HEK293 (cell line): ENCODE data around the gene CDC37L1.

ENCODE experiments used
- CTCF ChIA-PET: fragments of 350-600 bp; formaldehyde crosslinking; extraction: SDS; loops from one replicate; lab custom pipeline; 2021; ENCODE audit warnings: antibody characterized with exemption; lab: Yijun Ruan, JAX
- POLR2A ChIA-PET: fragments of 300-600 bp; formaldehyde crosslinking; extraction: SDS; loops from one replicate; lab custom pipeline; 2020; ENCODE audit warnings: antibody characterized with exemption, inconsistent platforms; lab: Yijun Ruan, JAX
- H3K27ac ChIP-seq: fragments of 200-500 bp; sonication (Bioruptor generic); 2 replicates; pipeline ENCODE4 v1.5.1; 2014; ENCODE audit warnings: low read depth, low read length, control low read depth, inconsistent platforms; ENCODE audit errors: extremely low read depth
- H3K36me3 ChIP-seq, 2 experiments: fragments of 200-500 bp in 1 of 2; sonication (Bioruptor generic) in 1 of 2; 1 replicate in 1 of 2; 2 replicates in 1 of 2; pipeline ENCODE4 v1.5.1; 2014 to 2017; ENCODE audit warnings: inconsistent platforms in 2 of 2, low read length in 2 of 2; ENCODE audit not compliant: control insufficient read depth in 2 of 2, insufficient read depth in 1 of 2
- H3K4me1 ChIP-seq: fragments of 200-500 bp; sonication (Bioruptor generic); 2 replicates; pipeline ENCODE4 v1.5.1; 2014; ENCODE audit warnings: mild to moderate bottlenecking, low read length, inconsistent platforms; ENCODE audit not compliant: control insufficient read depth, insufficient read depth
- H3K4me3 ChIP-seq: 2 replicates; pipeline ENCODE4 v1.5.1; 2011; ENCODE audit warnings: low read depth, mild to moderate bottlenecking, control low read depth, low read length, moderate library complexity
- H3K9me3 ChIP-seq: fragments of 200-500 bp; sonication (Bioruptor generic); 2 replicates; pipeline ENCODE4 v1.5.1; 2014; ENCODE audit warnings: low read depth, low read length, inconsistent platforms; ENCODE audit not compliant: control insufficient read depth, insufficient read depth
- ATF2 ChIP-seq: fragments of 450-650 bp; formaldehyde crosslinking; IDR thresholded peaks from 2 replicates; pipeline ENCODE4 v1.5.1; 2016; ENCODE audit warnings: missing biosample characterization, missing genetic modification characterization, low read depth
- KLF16 ChIP-seq: fragments of 450-650 bp; formaldehyde crosslinking; IDR thresholded peaks from 2 replicates; pipeline ENCODE4 v1.5.1; 2017; ENCODE audit warnings: missing biosample characterization, missing genetic modification characterization
- PRDM10 ChIP-seq: fragments of 450-650 bp; formaldehyde crosslinking; IDR thresholded peaks from 2 replicates; pipeline ENCODE4 v1.5.1; 2016; ENCODE audit warnings: missing biosample characterization, missing genetic modification characterization
- YY1 ChIP-seq: fragments of 450-650 bp; formaldehyde crosslinking; IDR thresholded peaks from 2 replicates; pipeline ENCODE4 v1.5.1; 2018; ENCODE audit warnings: missing biosample characterization, missing genetic modification characterization
- ZBTB26 ChIP-seq: fragments of 450-650 bp; formaldehyde crosslinking; optimal IDR thresholded peaks from 2 replicates; pipeline ENCODE3; 2016; ENCODE audit warnings: missing biosample characterization, mild to moderate bottlenecking, missing genetic modification characterization
- ZNF155 ChIP-seq: fragments of 450-650 bp; formaldehyde crosslinking; IDR thresholded peaks from 2 replicates; pipeline ENCODE4 v1.5.1; 2016; ENCODE audit warnings: missing biosample characterization, missing genetic modification characterization
- ZNF302 ChIP-seq: fragments of 450-650 bp; formaldehyde crosslinking; IDR thresholded peaks from 2 replicates; pipeline ENCODE4 v1.5.1; 2016; ENCODE audit warnings: missing biosample characterization, missing genetic modification characterization, low read depth
- ZNF335 ChIP-seq: fragments of 450-650 bp; formaldehyde crosslinking; conservative IDR thresholded peaks from 2 replicates; pipeline ENCODE4 v1.5.1; 2016; ENCODE audit warnings: missing biosample characterization, missing genetic modification characterization
- ZNF354C ChIP-seq: fragments of 450-650 bp; formaldehyde crosslinking; IDR thresholded peaks from 2 replicates; pipeline ENCODE4 v1.5.1; 2016; ENCODE audit warnings: missing biosample characterization, missing genetic modification characterization, low read depth, borderline replicate concordance
- ZNF391 ChIP-seq: fragments of 450-650 bp; formaldehyde crosslinking; IDR thresholded peaks from 2 replicates; pipeline ENCODE4 v1.5.1; 2016; ENCODE audit warnings: low read depth, missing biosample characterization, missing genetic modification characterization, borderline replicate concordance
- ZNF549 ChIP-seq: fragments of 450-650 bp; IDR thresholded peaks from 2 replicates; pipeline ENCODE4 v1.5.1; 2018; ENCODE audit warnings: missing biosample characterization, missing genetic modification characterization, mild to moderate bottlenecking, inconsistent platforms, moderate library complexity
- ZNF623 ChIP-seq: fragments of 450-650 bp; formaldehyde crosslinking; IDR thresholded peaks from 2 replicates; pipeline ENCODE4 v1.5.1; 2016; ENCODE audit warnings: missing biosample characterization, missing genetic modification characterization
- ZNF658 ChIP-seq: fragments of 450-650 bp; formaldehyde crosslinking; IDR thresholded peaks from 2 replicates; pipeline ENCODE4; 2016; ENCODE audit warnings: missing biosample characterization, missing genetic modification characterization
- ZNF768 ChIP-seq: fragments of 450-650 bp; formaldehyde crosslinking; IDR thresholded peaks from 2 replicates; pipeline ENCODE4 v1.5.1; 2018; ENCODE audit warnings: missing biosample characterization, mild to moderate bottlenecking, missing genetic modification characterization
- ZSCAN16 ChIP-seq: fragments of 450-650 bp; formaldehyde crosslinking; IDR thresholded peaks from 2 replicates; pipeline ENCODE4 v1.5.1; 2016; ENCODE audit warnings: missing biosample characterization, missing genetic modification characterization
- ZSCAN30 ChIP-seq: fragments of 450-650 bp; IDR thresholded peaks from 2 replicates; pipeline ENCODE4 v1.5.1; 2018; ENCODE audit warnings: missing biosample characterization, mild to moderate bottlenecking, missing genetic modification characterization, moderate library complexity
- TF ChIP-seq, protein P1 (sequence below): fragments of 450-650 bp; formaldehyde crosslinking; IDR thresholded peaks from 2 replicates; pipeline ENCODE4 v1.5.1; 2016; ENCODE audit warnings: missing biosample characterization, missing genetic modification characterization
- TF ChIP-seq, protein P2 (sequence below): fragments of 450-650 bp; formaldehyde crosslinking; IDR thresholded peaks from 2 replicates; pipeline ENCODE4 v1.5.1; 2016; ENCODE audit warnings: missing biosample characterization, missing genetic modification characterization

The CDC37L1 gene

GRCh38 chr9:4674783-4675182 lies 4.6 kb upstream of the CDC37L1 start (continued):
- peak; percentile 41; the same call in 1 of the 2 replicates for TF ChIP-seq ZNF335 (tag by site-specific recombination)
- no peak for TF ChIP-seq ZNF302
- no peak for TF ChIP-seq ZSCAN30 (tag by site-specific recombination)
- TF ChIP-seq ZNF391, result no peak
- no peak for TF ChIP-seq YY1 (tag by site-specific recombination)
- no peak for TF ChIP-seq ZNF155 (tag by site-specific recombination)
- no peak for TF ChIP-seq ZNF354C (tag by site-specific recombination)
- TF ChIP-seq, protein P1, sequence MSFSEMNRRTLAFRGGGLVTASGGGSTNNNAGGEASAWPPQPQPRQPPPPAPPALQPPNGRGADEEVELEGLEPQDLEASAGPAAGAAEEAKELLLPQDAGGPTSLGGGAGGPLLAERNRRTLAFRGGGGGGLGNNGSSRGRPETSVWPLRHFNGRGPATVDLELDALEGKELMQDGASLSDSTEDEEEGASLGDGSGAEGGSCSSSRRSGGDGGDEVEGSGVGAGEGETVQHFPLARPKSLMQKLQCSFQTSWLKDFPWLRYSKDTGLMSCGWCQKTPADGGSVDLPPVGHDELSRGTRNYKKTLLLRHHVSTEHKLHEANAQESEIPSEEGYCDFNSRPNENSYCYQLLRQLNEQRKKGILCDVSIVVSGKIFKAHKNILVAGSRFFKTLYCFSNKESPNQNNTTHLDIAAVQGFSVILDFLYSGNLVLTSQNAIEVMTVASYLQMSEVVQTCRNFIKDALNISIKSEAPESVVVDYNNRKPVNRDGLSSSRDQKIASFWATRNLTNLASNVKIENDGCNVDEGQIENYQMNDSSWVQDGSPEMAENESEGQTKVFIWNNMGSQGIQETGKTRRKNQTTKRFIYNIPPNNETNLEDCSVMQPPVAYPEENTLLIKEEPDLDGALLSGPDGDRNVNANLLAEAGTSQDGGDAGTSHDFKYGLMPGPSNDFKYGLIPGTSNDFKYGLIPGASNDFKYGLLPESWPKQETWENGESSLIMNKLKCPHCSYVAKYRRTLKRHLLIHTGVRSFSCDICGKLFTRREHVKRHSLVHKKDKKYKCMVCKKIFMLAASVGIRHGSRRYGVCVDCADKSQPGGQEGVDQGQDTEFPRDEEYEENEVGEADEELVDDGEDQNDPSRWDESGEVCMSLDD (tag by site-specific recombination), result no peak
- TF ChIP-seq KLF16 (tag by site-specific recombination), result no peak
- TF ChIP-seq ZNF658 (tag by site-specific recombination), result no peak

DNA sequence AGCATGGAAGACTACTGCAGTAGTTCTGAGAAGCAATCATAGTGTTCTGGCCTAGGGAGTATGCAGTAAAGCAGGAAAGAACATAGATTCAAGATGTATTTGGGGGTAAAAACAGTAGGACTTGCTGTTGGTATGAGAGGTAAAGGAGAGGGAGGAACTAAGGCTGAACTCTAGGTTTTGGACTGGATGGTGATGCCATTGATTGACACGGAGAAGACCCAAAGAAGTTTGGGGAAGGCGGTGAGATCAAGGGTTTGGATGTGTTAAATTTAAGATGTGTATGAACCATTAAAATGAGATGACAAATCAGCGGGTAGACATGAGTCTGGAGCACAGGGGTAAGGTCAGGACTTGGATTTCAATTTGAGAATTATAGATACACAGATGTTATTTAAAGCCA lies 2.0 kb upstream of the CDC37L1 start:
- ChIA-PET CTCF (interaction anchor here (0.6 to 4.3 kb wide), 6 partner anchors 10 to 1808 kb away, joined by 3 to 16 read pairs (median 4); partner anchors contain the start of genes PLPP6 and SPATA6L), POLR2A (interaction anchor here (0.6 to 2.4 kb wide), 5 partner anchors 12 to 173 kb away, joined by 3 to 20 read pairs (median 3); partner anchors contain the start of gene SPATA6L)
- no peak overlapping the region for H3K4me3 ChIP-seq
- no peak overlapping the region for H3K27ac ChIP-seq
- H3K4me1 ChIP-seq, result no peaks in the 10 kb centered on the region
- H3K9me3 ChIP-seq, result no peaks in the 10 kb centered on the region
- no peaks in the 10 kb centered on the region; a peak in 1 of 3 replicates for H3K36me3 ChIP-seq
- TF ChIP-seq ZNF623 (tag by site-specific recombination) (no peak), ZBTB26 (no peak), ZSCAN16 (tag by site-specific recombination) (no peak), ZNF768 (tag by site-specific recombination) (no peak)
- TF ChIP-seq, protein P2, sequence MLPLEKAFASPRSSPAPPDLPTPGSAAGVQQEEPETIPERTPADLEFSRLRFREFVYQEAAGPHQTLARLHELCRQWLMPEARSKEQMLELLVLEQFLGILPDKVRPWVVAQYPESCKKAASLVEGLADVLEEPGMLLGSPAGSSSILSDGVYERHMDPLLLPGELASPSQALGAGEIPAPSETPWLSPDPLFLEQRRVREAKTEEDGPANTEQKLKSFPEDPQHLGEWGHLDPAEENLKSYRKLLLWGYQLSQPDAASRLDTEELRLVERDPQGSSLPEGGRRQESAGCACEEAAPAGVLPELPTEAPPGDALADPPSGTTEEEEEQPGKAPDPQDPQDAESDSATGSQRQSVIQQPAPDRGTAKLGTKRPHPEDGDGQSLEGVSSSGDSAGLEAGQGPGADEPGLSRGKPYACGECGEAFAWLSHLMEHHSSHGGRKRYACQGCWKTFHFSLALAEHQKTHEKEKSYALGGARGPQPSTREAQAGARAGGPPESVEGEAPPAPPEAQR (tag by site-specific recombination), result no peak
- TF ChIP-seq, all 188 proteins: peak for 0

DNA sequence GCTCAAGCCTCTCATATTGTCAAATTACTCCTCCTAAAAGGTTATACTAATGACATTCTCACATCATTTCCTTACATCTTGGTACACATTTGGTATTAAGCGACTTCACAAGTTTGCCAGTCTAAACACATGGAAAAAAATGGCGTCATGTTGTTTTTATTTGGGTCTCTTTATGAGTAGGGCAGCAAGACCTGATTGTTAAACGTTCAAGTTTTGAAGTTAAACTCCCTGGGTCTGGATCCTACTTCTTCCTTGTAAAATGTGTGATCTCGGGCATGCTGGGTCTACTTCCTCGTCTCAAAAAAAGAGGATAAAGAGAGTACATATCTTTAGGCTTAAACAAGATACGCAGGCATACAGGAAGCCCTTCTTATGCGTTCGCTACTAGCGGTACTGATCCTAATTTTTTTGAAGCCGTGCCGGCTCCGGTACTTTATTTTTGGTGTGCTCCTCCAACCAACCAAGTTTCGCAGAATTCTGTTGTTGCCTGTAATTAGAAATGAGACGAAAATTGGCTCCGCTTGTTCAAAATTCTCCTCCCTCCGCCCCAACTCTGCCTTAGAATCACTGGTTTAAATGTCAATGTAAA lies 596 bp upstream of the CDC37L1 start:
- Histone ChIP-seq H3K4me3 (peak overlapping the region; percentile 84), H3K27ac (peak overlapping the region; percentile 92), H3K36me3 (peaks cover 0 to 4% of the 10 kb centered on the region in 2 experiments; a peak in 2 of 3 replicates), H3K9me3 (no peaks in the 10 kb centered on the region), H3K4me1 (no peaks in the 10 kb centered on the region)
- ChIA-PET POLR2A (interaction anchor here (0.8 to 1.0 kb wide), 5 partner anchors 13 to 59 kb away, joined by 3 to 10 read pairs (median 6); partner anchors contain the start of genes PLPP6 and SPATA6L), CTCF (interaction anchor here (0.7 to 1.0 kb wide), 3 partner anchors 23 to 352 kb away, joined by 3 to 4 read pairs (median 3); no protein-coding TSS in a partner anchor)
- TF ChIP-seq PRDM10 (tag by site-specific recombination) (no peak), ZNF335 (tag by site-specific recombination) (peak; percentile 61), ATF2 (tag by site-specific recombination) (peak; percentile 49), ZNF549 (tag by site-specific recombination) (peak; percentile 76)
- TF ChIP-seq, all 188 proteins: peak for 3
